Uterus (tissue), 2 donors: ENCODE data around the gene NBAS.

Source experiments
- CTCF ChIP-seq, 4 experiments: fragments of 200-600 bp in 2 of 4; fragments of 450-650 bp in 2 of 4; sonication (generic) in 2 of 4; IDR thresholded peaks; one replicate each; pipeline ENCODE4 v1.5.1; 2016 to 2019; ENCODE audit warnings: antibody characterized with exemption in 4 of 4, mild to moderate bottlenecking in 2 of 4, moderate library complexity in 1 of 4
- POLR2A ChIP-seq, 2 donors: fragments of 450-650 bp; IDR thresholded peaks; one replicate each; pipeline ENCODE4 v1.6.1; 2016; ENCODE audit warnings: antibody characterized with exemption in 2 of 2, mild to moderate bottlenecking in 1 of 2, moderate library complexity in 1 of 2

DNA sequence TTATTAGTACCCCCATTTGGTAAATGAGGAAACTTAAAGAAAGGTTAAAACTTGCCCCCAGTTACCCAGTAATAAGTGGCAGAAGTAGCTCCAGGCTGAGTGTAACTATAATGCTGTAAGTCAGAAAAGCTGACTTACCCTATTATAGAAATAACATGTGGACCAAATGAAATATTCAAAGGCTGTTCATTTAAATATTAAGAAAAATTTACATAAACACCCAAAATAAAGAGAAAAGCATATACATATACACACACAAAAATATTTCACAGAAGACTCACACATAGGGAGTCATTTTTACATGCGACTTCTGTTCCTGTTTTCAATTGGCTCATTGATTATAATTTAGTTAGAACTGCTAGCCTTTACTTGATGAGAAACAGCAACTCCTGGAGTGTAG is 189.1 kb downstream of the NBAS start:
- no peak for TF ChIP-seq POLR2A (IDR thresholded peaks at IDR 0.05)
- TF ChIP-seq CTCF (IDR thresholded peaks at IDR 0.05) = no peak
